Fibroblast of peridontal ligament (primary cell): Measurements from ENCODE around the gene ACTL8.

Experiments used
- DNase-seq: peaks from one replicate; pipeline ENCODE4 v3.0.0-alpha.2; 2010; ENCODE audit errors: extremely low read depth

ACTL8 gene

DNA sequence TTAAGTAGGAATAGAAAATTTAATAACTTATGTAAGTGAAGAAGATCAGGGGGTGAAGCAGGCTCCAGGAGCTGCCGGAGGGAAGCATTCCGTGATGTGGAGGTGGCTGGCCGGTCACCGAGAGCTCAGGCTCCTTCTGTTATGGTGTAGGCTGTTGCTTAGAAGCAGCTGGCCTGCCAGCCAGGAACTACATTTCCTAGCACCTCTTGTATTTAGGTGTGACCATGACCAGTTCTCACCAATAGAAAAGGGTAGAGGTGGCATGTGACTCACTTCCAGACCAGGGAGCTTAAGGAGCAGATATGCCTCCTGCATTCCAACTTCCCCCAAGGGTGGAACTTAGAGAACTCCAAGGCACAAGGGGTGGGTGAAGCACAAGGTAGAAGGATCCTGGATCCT is 120.7 kb downstream of the ACTL8 start:
- DNase-seq, result no peak
